ENCODE data around the gene HOXB7.

- TF ChIP-seq POLR2A (IDR thresholded peaks at IDR 0.05) (no peak), CTCF (IDR thresholded peaks at IDR 0.05) (no peak), POLR2AphosphoS5 (IDR thresholded peaks at IDR 0.05) (no peak), EP300 (IDR thresholded peaks at IDR 0.05) (no peak)
Observed at GRCh38 chr17:48588074-48588415, 22.8 kb downstream of the HOXB7 start.

Data from sigmoid colon (tissue), 4 donors.